GM19467 (cell line): ENCODE measurements around the gene IFITM1.
"Not testable (repeated sequence)": the region's sequence is repeated elsewhere in the genome, so short reads cannot be mapped to it uniquely, and the experiment has no call there.

Experiments used
- ATAC-seq: cut with Tn5 transposase; IDR thresholded peaks from one replicate; pipeline ENCODE4 v1.9.1; 2021; ENCODE audit warnings: mild to moderate bottlenecking, moderate library complexity; ENCODE audit not compliant: unreplicated experiment

IFITM1 gene

DNA sequence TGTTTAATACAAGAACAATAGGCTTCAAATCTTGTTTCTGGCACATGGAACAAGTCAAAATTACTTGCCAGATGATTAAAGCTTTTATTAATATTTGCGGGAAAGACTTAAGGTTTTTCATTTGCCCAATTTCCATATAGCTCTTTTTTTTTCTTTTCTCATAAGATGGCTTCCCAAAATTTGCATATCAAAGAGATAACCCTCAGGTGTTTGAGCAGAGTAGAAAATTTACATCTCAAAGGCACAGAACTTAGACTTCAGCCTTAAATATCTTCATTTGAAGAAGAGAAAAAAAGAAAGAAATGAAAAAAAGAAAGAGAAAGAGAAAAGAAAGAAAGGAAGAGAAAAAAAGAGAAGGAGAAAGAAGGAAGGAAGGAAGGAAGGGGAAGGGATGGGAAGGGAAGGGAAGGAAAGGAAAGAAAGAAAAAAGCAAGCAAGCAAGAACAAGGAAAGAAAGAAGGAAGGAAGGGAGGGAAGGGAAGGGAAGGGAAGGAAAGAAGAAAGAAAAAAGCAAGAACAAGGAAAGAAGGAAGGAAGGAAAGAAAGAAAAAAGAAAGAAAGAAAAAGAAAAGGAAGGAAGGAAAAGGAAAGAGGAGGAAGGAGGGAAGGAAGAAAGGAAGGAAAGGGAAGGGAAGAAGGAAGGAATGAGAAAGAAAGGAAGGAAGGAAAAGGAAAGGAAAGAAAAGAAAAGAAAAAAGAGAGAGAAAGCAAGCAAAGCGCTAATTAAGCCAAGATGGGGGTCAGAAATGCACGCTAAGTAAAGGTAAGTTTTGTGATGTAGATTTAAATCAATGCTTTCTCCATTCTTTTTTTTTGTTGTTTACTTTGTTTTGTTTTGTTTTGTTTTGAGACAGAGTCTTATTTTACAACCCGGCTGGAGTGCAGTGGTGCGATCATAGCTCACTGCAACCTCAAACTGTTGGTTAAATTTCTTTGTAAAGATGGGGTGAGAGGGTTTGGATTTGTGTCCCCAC lies 27.0 kb downstream of the IFITM1 start:
- no peak for ATAC-seq

DNA sequence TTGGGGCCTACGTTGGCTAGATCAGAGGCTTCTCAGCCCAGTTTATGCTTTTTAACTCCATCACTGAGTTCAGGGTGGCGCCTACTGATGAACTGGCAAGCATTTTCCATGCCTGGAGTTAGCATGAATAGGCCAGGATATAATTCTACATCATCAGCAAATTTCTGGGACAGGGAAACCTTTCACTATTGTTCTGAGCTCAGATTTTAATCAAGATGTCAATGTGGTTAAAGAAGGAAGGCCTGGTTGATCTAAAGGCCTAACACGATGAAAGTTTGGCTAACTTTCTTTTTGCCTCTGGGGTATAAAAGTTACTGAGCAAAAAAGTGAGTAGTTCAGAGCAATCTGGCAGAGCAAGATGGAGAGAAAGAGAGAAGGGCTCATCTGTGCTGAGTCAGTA lies 28.5 kb downstream of the IFITM1 start:
- ATAC-seq = no peak

DNA sequence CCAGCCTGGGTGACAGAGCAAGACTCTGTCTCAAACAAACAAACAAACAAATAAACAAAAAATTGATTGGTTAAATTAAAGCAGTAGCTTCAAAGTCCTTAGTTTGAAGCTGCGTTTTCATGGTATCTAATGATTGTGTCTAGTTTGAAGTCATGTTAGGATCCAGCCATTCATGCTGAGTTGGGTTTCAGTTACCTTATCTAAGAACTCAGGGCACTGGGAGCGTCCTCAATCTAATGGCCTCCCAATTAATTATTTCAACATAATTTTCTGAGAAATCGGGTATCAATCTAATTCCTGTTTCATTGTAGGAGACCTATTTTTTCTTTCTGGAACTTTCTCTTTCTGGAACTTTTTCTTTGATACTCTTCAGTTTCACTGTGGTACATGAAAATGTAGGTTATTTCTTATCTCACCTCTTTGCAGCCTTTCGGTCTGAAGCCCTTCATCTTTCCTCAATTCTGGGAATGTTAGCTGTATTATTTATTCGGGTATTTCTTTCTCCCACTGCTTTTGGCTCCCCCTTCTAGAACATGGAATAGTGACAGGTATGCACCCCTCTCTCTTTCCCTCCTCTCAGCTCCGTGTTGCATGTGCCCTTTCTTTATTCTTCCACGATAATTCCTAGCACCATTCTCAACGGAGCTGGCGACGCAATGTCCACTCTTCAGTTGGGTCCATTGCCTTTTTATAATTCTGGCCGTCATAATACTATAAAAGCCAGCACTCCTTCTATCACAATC lies 31.2 kb downstream of the IFITM1 start:
- no peak for ATAC-seq

DNA sequence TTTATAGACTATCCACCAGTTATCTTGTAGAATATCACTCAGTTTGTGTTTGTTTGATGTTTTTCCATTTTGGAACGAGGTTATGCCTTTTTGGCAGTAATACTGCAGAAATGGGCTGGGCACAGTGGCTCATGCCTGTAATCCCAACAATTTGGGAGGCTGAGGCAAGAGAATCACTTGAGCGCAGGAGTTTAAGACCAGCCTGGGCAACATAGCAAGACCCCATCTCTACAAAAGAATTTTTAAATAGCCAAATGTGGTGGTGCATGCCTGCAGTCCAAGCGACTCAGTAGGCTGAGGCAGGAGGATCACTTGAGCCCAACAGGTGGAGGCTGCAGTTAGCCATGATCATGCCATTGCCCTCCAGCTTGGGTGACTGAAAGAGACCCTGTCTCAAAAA lies 32.7 kb downstream of the IFITM1 start:
- ATAC-seq = no peak

DNA sequence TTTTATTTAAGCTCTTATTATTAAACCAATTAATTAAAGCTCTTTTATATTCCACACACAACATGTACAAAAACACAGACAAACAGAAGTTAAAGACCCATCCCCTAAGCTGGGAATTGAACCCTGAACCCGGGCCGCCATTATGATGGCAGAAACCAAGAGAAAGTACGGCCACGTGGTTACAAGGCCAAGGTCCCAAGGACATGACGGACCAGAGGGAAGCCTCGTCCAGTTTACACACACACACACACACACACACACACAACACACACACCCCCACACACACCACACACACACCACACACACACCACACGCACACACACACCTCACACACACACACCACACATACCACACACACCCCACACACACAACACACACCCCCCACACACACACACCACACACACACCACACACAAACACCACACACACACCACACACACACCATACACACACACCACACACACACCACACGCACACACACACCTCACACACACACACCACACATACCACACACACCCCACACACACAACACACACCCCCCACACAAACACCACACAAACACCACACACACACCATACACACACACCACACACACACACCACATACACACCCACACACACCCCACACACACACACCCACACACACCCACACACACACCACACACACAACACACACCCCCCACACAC lies 35.6 kb downstream of the IFITM1 start:
- not testable (repeated sequence) for ATAC-seq

DNA sequence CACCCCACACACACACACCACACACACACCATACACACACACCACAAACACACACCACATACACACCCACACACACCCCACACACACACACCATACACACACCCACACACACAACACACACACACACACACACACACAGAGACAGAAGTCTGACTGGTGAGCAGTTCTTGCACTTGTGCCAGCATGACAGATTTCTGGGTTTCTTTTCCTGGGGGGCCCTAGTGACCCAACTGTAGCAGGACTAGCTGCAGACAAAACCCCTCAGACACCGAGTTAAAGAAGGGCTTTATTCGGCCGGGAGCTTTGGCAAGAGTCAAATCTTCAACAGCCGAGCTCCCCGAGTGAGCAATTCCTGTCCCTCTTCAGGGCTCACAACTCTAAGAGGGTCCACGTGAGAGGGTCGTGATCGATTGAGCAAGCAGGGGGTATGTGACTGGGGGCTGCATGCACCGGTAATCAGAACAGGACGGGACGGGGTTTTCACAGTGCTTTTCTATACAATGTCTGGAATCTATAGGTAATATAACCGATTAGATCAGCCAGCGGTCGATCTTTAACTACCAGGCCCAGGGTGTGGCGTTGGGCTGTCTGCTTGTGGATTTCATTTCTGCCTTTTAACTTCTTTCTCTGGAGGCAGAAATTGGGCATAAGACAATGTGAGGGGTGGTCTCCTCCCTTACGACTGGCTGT lies 36.3 kb downstream of the IFITM1 start:
- ATAC-seq = not testable (repeated sequence)

DNA sequence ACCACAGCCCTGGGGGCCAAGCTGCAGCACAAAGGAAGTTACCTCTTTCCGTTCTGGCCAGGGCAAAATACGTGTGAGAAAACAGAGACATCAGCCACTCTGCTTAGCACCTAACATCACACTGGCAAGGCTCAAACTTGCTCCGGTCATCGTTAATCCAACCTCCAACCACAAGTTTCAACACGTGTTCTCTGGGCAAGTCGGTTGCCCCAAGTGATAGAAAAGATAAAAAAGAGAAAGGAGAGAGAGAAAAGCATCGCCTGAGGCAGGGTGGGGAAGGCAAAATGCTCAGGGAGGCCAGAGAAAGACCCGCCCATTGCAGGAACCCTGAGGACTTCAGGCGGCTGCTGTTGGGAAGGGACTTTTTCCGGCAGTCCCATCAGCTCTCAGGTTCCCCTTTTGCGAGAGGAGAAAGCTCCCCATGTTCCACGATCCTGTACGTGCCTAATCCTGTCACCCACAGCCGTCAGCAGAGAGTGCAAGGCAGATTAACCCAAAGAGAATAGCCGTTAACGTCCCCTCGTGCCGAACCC lies 36.9 kb downstream of the IFITM1 start:
- no peak for ATAC-seq

GRCh38 chr11:351411-351810 lies 37.6 kb downstream of the IFITM1 start:
- no peak for ATAC-seq

DNA sequence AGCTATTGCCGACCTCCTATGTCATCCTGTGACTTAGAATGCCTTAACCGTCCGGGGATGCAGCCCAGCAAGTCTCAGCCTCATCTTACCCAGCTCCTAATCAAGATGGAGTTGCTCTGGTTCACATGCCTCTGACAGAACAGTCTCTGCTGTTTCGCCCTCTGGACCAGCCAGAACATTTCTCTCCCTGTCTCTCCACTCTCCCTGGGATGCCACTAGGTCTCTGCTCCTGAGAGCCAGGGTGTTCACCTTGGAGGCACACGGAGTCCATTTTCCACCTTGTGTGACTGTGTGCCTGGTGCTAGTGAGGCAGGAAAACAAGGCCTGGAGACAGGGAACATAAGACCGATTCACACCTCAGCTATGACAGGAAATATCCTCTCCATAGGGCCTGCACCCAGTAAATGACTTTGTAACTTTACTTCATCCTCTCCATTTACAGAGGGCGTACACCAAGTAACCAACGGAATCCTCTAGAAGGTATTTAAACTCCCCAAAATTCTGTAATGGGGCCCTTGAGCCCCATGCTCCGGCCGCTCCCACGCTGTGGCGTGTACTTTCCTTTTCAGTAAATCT lies 38.7 kb downstream of the IFITM1 start:
- ATAC-seq = no peak

DNA sequence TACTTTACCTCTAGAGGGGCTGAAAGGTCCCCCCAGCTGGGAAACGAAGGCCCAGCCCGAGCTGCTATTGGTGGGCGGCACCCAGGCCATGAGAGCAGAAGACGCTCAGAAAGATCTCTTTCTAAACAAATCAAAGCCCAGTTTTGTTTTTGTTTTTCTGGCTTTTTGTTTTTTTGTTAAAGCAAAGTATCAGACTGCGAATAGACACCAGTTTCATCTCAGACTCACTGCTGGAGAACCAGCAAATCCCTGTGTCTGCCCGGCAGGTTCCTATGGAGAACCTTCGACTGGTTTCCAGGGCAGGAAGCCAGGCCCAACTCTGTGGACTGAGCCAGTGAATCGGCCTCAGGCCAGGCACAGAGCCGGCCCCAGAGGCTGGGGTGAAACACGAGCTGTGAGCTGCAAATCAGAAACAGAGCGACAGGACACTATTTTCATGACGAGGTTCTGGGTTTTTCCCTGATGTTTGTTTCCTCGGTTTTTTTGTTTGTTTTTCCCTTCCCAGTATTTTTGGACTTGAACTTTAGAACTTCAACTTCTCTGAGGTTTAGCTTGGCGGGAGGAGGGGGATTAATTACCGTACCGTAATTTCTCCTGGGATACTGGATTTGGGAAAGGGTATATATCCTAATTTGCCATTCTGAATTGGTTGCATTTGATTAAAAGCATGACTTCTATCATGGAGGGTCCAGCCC lies 39.5 kb downstream of the IFITM1 start:
- no peak for ATAC-seq

DNA sequence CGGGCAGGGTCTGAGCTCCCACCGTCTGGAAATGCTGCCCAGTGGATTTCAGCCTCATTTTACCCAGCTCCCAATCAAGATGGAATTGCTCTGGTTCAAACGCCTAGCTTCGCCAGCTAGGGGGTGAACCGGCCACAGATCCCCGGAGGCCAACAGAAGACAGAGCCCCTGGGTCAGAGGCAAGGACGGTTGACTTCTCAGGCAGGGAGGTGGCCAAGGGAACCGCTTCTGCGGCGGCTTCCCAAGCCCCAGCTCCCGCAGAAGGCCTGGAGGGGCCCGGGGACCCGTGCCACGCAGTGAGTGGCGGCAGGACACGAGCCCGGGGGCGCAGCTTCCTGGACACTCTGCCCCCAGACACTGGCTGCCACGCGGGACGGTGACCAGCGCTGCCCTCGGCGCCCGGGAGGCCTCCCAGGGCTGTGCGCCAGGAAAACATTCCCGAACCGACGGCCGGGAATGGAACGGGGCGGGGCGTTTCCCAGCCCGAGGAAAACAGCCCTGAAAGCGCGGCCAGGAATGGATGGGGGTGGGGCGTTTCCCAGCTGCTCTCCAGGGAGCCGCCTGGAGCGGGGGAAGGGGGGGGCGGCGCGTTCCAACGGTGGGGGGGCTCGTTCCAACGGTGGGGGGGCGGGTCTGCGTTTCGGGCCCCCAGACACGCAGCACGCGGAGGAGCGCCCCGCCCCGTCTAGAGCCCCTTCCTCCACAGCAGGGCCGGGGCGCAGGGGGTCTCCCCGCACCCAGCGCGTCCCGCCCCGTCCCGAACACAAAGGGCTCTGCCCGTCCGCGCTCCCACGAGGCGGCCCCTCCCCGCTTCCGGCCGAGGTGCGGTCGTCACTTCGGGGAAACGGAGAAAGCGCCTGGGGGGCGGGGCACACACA lies 42.0 kb downstream of the IFITM1 start:
- peak; percentile 48 for ATAC-seq

- no peak for ATAC-seq
These were observed 42.8 kb downstream of the IFITM1 start for GRCh38 chr11:356610-357009.

GRCh38 chr11:357582-357981 lies 43.7 kb downstream of the IFITM1 start:
- no peak for ATAC-seq

- ATAC-seq = no peak
These were observed 44.4 kb downstream of the IFITM1 start for GRCh38 chr11:358129-358800.

DNA sequence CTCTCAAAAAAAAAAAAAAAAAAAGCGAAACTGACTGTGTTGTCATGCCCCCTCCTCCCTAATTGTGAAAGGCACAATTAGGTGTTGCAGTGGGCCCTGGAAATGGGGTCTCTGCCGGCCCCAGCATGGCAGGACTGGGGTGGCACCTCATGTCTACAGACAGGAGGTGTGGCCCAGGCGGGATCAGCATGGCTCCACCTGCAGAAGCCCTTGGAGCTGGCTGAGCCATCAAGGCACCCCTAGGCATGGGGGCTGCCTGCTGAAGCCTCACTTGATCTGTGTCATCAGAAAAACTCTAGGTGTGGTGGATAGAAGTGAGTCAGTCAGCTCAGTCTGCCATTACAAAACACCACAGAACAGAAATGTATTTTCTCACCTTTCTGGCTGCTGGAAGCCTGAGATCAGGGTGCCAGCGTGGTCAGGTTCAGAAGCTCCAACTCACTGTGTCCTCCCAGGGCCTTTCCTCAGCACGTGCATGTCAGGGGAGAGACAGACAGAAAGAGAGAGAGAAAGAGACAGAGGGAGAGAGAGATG lies 45.4 kb downstream of the IFITM1 start:
- ATAC-seq = no peak

DNA sequence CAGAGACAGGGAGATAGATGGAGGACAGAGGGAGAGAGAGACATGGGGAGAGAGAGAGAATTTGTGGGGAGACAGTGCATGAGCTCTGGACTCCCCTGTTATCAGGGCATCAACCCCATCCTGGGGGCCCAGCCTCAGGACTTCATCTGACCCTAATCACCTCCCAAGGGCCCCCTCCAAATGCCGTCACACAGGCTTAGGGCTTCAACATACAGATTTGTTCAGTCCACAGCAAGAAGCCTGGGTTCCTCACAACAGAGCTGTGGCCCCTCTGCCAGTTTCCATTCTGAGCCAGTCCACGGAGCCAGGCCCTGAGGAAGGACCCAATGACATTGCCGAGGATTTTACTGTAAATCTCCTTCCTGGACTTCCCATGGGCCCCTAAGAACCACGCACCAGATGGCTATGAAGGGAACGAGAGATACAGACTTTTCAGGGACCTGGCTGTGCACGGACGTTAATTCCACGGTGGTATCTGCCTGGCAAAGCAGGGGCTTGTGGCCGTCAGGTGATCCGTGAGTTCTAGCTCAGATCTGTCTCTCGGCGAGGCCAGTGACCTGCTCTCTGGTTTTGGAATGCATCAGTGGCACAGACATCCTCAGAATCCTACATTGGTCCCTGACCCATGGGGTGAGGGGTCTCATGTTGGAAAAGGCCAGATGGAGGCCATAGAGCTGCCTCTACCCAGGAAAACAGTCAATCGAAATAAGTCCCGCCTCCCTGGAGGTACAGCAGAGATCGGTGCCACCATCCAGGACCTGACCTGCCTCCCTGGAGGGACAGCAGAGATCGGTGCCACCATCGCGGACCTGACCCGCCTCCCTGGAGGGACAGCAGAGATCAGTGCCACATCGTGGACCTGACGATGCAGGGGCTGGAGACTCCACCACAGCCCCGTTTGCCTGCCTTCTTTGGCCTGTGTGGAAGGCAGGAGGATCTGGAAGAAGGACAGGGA lies 46.8 kb downstream of the IFITM1 start:
- ATAC-seq = no peak
